B cell (primary cell): Measurements from ENCODE around the gene IRAK2. TPM values are rescaled to one million over a fixed set of nuclear protein-coding genes. Genes with fewer than 3 reads are reported as not detected.

Experiments
- ATAC-seq: fragments of 200-7000 bp; cut with Tn5 transposase; one replicate; pipeline ENCODE4 v1.10.0; 2021; ENCODE audit warnings: low read depth, mild to moderate bottlenecking, moderate number of reproducible peaks, moderate library complexity
- CTCF ChIA-PET: fragments of 350-600 bp; sonication (Branson Sonifier 250); formaldehyde crosslinking; loops from one replicate; lab custom pipeline; 2021; ENCODE audit warnings: antibody characterized with exemption, inconsistent platforms; lab: Charles Lee
- POLR2A ChIA-PET: fragments of 350-600 bp; sonication (Branson Sonifier 250); formaldehyde crosslinking; loops from one replicate; lab custom pipeline; 2021; ENCODE audit warnings: antibody characterized with exemption; lab: Charles Lee
- DNase-seq: peaks from one replicate; pipeline ENCODE4 v3.0.0; 2013
- H2AFZ ChIP-seq: 2 replicates; pipeline ENCODE4 v1.6.1; 2012; ENCODE audit warnings: mild to moderate bottlenecking, low read depth, low read length; ENCODE audit not compliant: insufficient read depth, poor library complexity, severe bottlenecking
- H3K27ac ChIP-seq, 2 donors: 1 replicate in 1 of 2; 2 replicates in 1 of 2; pipeline ENCODE4 v1.5.1; 2012 to 2013; ENCODE audit warnings: low read length in 2 of 2, mild to moderate bottlenecking in 2 of 2, moderate library complexity in 1 of 2
- H3K27me3 ChIP-seq, 4 experiments: fragments of 200-600 bp in 1 of 4; sonication (generic) in 1 of 4; replicated peaks in 1 of 4; 1 replicate in 2 of 4; 2 replicates in 2 of 4; pipeline versions ENCODE4 v1.6.1 to v1.7.0; 2013 to 2016; ENCODE audit warnings: low read length in 3 of 4, mild to moderate bottlenecking in 2 of 4, mixed read lengths in 1 of 4, moderate library complexity in 1 of 4; ENCODE audit not compliant: insufficient read depth in 4 of 4, control insufficient read depth in 3 of 4; ENCODE audit errors: control extremely low read depth in 1 of 4
- H3K36me3 ChIP-seq, 2 experiments: replicated peaks in 1 of 2; 1 replicate in 1 of 2; 2 replicates in 1 of 2; pipeline versions ENCODE4 v1.6.1 to v1.7.1; 2013; ENCODE audit warnings: low read length in 1 of 2; ENCODE audit not compliant: insufficient read depth in 2 of 2, control insufficient read depth in 1 of 2; ENCODE audit errors: control extremely low read depth in 1 of 2, extremely low read depth in 1 of 2
- H3K4me1 ChIP-seq, 2 donors: fragments of 200-600 bp in 1 of 2; sonication (generic) in 1 of 2; 1 replicate in 1 of 2; 2 replicates in 1 of 2; pipeline versions ENCODE4 v1.5.1 to v1.6.1; 2013 to 2017; ENCODE audit warnings: low read length in 2 of 2; ENCODE audit not compliant: control insufficient read depth in 2 of 2, insufficient read depth in 2 of 2
- H3K4me2 ChIP-seq: replicated peaks from 2 replicates; pipeline ENCODE3; 2012; ENCODE audit warnings: mild to moderate bottlenecking, low read depth, low read length; ENCODE audit not compliant: poor library complexity, severe bottlenecking
- H3K4me3 ChIP-seq, 5 experiments: fragments of 200-600 bp in 1 of 5; sonication (generic) in 1 of 5; 1 replicate in 3 of 5; 2 replicates in 2 of 5; pipeline versions ENCODE4 v1.5.1 to v1.7.0; 2011 to 2016; ENCODE audit warnings: low read length in 4 of 5, mild to moderate bottlenecking in 4 of 5, low read depth in 2 of 5, control low read depth in 1 of 5, moderate library complexity in 1 of 5; ENCODE audit not compliant: insufficient read depth in 1 of 5; ENCODE audit errors: control extremely low read depth in 1 of 5, extremely low read depth in 1 of 5
- H3K79me2 ChIP-seq: fragments of 200-600 bp; sonication (generic); one replicate; pipeline ENCODE4 v1.6.0; 2016; ENCODE audit warnings: low read length; ENCODE audit not compliant: control insufficient read depth, insufficient read depth
- H3K9ac ChIP-seq: fragments of 200-600 bp; sonication (generic); 2 replicates; pipeline ENCODE4 v1.6.1; 2017; ENCODE audit warnings: mild to moderate bottlenecking, low read length, moderate library complexity
- H3K9me3 ChIP-seq, 3 donors: one replicate each; pipeline versions ENCODE4 v1.6.1 to v1.7.1; 2013; ENCODE audit warnings: low read length in 2 of 3; ENCODE audit not compliant: control insufficient read depth in 2 of 3, insufficient read depth in 1 of 3; ENCODE audit errors: control extremely low read depth in 1 of 3
- H4K20me1 ChIP-seq: 2 replicates; pipeline ENCODE4 v1.6.0; 2012; ENCODE audit warnings: mild to moderate bottlenecking, low read length; ENCODE audit not compliant: insufficient read depth, control insufficient read depth, poor library complexity, severe bottlenecking
- H3K27ac Mint-ChIP-seq: one replicate; pipeline ENCODE4 v1.8.0; 2021; ENCODE audit warnings: mixed read lengths
- H3K27me3 Mint-ChIP-seq: one replicate; pipeline ENCODE4 v1.8.0; 2021; ENCODE audit warnings: mixed read lengths
- H3K4me1 Mint-ChIP-seq: one replicate; pipeline ENCODE4 v1.8.0; 2021; ENCODE audit warnings: mixed read lengths
- H3K4me3 Mint-ChIP-seq: one replicate; pipeline ENCODE4 v1.8.0; 2021; ENCODE audit warnings: mixed read lengths
- H3K9me3 Mint-ChIP-seq: one replicate; pipeline ENCODE4 v1.8.0; 2022; ENCODE audit warnings: mixed read lengths; ENCODE audit not compliant: insufficient read depth
- EZH2 ChIP-seq: IDR thresholded peaks from 2 replicates; pipeline ENCODE4 v1.6.1; 2012; ENCODE audit warnings: borderline replicate concordance, low read depth, mild to moderate bottlenecking, moderate library complexity, low read length; ENCODE audit not compliant: insufficient read depth, poor library complexity, severe bottlenecking
- WGBS: methylation state at CpG from one replicate; pipeline ENCODE4 v1.1.5; 2013; ENCODE audit warnings: missing lambda C conversion rate; ENCODE audit not compliant: insufficient coverage; 5-methylcytosine and 5-hydroxymethylcytosine counted together
- intact Hi-C: fragments of 100-400 bp; cut with micrococcal nuclease; formaldehyde crosslinking; loops from one replicate; pipeline ENCODE4 v1.10.0; 2022
- polyA plus RNA-seq: library from polyadenylated mRNA; depleted of rRNA; stranded (reverse); fragments of >200 nt; gene quantifications from 2 replicates; pipeline ENCODE4 v1.2.3, GENCODE V29; 2012
- total RNA-seq, 2 donors: library from RNA; stranded (reverse); fragments of 120-200 nt in 1 of 2; gene quantifications; 1 replicate in 1 of 2; 2 replicates in 1 of 2; pipeline versions ENCODE4 v1.2.3 to v1.2.4, GENCODE V29; 2013 to 2022
- TF ChIP-seq, protein P1 (sequence below): fragments of 200-600 bp; IDR thresholded peaks from one replicate; pipeline ENCODE4 v1.8.0; 2022; ENCODE audit warnings: antibody characterized with exemption, mild to moderate bottlenecking

IRAK2 gene
- total and polyA plus RNA-seq, 2 donors (not counting 1 experiment from before 2014, with no cell fraction given), result 11.8 to 23.2 TPM

DNA sequence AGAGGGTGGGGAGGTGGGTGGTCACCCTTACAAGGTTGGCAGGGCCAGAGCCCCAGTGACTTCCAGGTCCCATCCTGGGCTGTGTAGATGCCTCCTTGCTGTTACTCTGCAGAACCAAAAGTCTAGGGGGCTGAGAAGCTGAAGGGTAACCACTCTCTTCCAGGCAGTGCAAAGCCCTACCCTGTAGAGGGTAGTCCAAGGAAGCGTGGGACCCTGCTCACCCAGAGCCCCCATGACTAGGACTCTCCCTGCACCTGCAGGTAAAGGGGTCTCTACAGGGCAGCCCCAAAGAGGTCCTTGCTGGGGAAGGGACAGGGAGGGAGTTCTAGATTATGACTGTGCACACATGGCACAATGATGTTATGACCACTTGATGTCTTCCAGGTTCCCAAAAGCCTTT lies 113.8 kb downstream of the IRAK2 start:
- WGBS, result no CpG with 5 or more reads among the region's 1 CpG

GRCh38 chr3:10279384-10280176 lies 114.9 kb downstream of the IRAK2 start:
- Mint-ChIP-seq H3K4me1 (peaks cover 8% of the 10 kb centered on the region), H3K4me3 (no peak overlapping the region), H3K27ac (no peak overlapping the region), H3K27me3 (no peaks in the 10 kb centered on the region), H3K9me3 (no peaks in the 10 kb centered on the region)
- no peak for DNase-seq
- Histone ChIP-seq H4K20me1 (peaks cover 27% of the 10 kb centered on the region), H3K9ac (no peak overlapping the region), H3K27me3 (no peaks in the 10 kb centered on the region), H3K36me3 (peaks cover 0 to 63% of the 10 kb centered on the region in 2 experiments), H2AFZ (no peak overlapping the region), H3K4me1 (peaks cover under 1 to 8% of the 10 kb centered on the region in 2 donors), H3K27ac (no peak overlapping the region), H3K4me3 (no peak overlapping the region), H3K9me3 (no peaks in the 10 kb centered on the region), H3K4me2 (no peak overlapping the region), H3K79me2 (peaks cover 13% of the 10 kb centered on the region)
- intact Hi-C loops, result no loop called here
- WGBS, result 95% methylated on average over 8 of the region's 13 CpGs
- CTCF ChIA-PET, result interaction anchor here (0.6 kb wide), 1 partner anchor 10 kb away, joined by 3 read pairs; no protein-coding TSS in a partner anchor
- POLR2A ChIA-PET, result no interaction called here
- TF ChIP-seq, protein P1, sequence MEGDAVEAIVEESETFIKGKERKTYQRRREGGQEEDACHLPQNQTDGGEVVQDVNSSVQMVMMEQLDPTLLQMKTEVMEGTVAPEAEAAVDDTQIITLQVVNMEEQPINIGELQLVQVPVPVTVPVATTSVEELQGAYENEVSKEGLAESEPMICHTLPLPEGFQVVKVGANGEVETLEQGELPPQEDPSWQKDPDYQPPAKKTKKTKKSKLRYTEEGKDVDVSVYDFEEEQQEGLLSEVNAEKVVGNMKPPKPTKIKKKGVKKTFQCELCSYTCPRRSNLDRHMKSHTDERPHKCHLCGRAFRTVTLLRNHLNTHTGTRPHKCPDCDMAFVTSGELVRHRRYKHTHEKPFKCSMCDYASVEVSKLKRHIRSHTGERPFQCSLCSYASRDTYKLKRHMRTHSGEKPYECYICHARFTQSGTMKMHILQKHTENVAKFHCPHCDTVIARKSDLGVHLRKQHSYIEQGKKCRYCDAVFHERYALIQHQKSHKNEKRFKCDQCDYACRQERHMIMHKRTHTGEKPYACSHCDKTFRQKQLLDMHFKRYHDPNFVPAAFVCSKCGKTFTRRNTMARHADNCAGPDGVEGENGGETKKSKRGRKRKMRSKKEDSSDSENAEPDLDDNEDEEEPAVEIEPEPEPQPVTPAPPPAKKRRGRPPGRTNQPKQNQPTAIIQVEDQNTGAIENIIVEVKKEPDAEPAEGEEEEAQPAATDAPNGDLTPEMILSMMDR, result no peak
- TF ChIP-seq EZH2, result no peak
- no peak for ATAC-seq

More for the DNA sequence above, 113.8 kb downstream of the IRAK2 start:
- H3K4me1 ChIP-seq, result peaks cover 11% of the 10 kb centered on the region in 2 donors
- ChIA-PET CTCF (no interaction called here), POLR2A (no interaction called here)
- H3K4me3 ChIP-seq, result no peak overlapping the region
- peaks cover 0 to 62% of the 10 kb centered on the region in 2 experiments for H3K36me3 ChIP-seq
- Mint-ChIP-seq H3K27me3 (no peaks in the 10 kb centered on the region), H3K9me3 (no peaks in the 10 kb centered on the region), H3K4me3 (no peak overlapping the region), H3K27ac (no peak overlapping the region), H3K4me1 (peaks cover 13% of the 10 kb centered on the region)
- intact Hi-C loops, result no loop called here
- no peak overlapping the region for H2AFZ ChIP-seq
- no peak overlapping the region for H3K9ac ChIP-seq
- H3K27me3 ChIP-seq, result no peaks in the 10 kb centered on the region
- peaks cover 24% of the 10 kb centered on the region for H3K79me2 ChIP-seq
- no peak for DNase-seq
- H3K27ac ChIP-seq, result no peak overlapping the region
- peaks cover 37% of the 10 kb centered on the region for H4K20me1 ChIP-seq
- H3K9me3 ChIP-seq, result no peaks in the 10 kb centered on the region
- ATAC-seq, result no peak
- no peak for TF ChIP-seq EZH2
- TF ChIP-seq, protein P1, result no peak
- H3K4me2 ChIP-seq, result no peak overlapping the region
